ENCODE data around the gene RAPGEF1.

- no peak for TF ChIP-seq POLR2AphosphoS5 (IDR thresholded peaks at IDR 0.05)
- TF ChIP-seq, protein P1, sequence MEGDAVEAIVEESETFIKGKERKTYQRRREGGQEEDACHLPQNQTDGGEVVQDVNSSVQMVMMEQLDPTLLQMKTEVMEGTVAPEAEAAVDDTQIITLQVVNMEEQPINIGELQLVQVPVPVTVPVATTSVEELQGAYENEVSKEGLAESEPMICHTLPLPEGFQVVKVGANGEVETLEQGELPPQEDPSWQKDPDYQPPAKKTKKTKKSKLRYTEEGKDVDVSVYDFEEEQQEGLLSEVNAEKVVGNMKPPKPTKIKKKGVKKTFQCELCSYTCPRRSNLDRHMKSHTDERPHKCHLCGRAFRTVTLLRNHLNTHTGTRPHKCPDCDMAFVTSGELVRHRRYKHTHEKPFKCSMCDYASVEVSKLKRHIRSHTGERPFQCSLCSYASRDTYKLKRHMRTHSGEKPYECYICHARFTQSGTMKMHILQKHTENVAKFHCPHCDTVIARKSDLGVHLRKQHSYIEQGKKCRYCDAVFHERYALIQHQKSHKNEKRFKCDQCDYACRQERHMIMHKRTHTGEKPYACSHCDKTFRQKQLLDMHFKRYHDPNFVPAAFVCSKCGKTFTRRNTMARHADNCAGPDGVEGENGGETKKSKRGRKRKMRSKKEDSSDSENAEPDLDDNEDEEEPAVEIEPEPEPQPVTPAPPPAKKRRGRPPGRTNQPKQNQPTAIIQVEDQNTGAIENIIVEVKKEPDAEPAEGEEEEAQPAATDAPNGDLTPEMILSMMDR (IDR thresholded peaks at IDR 0.05) = no peak
These were observed 10.9 kb downstream of the RAPGEF1 start for GRCh38 chr9:131728961-131729360.
